ENCODE results near the gene UMAD1.
"Not testable (repeated sequence)": the region's sequence is repeated elsewhere in the genome, so short reads cannot be mapped to it uniquely, and the experiment has no call there.

The UMAD1 gene

DNA sequence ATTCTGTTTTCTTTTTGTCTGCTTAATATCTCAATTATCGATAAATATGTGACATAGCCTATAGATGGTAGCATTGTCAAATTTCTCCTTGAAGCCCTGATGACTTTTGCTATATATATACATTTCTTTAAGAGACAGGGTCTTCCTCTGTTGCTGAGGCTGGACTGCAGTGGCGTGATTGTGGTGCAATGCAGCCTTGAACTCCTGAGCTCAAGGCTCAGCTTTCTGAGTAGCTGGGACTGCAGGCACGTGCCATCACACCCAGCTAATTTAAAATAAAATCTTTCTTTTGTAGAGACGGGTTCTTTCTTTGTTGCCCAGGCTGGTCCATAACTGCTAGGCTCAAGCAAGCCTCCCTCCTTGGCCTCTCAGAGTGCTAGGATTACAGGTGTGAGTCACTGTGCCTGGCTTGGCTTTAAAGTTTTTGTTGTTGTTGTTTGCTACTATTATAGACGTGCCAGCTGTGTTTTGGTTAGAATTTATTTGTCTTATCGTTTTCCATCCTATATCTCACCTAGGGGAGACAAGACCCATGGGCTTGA, 7.0 kb downstream of the UMAD1 start:
- H3K4me3 ChIP-seq: no peak overlapping the region
- H3K36me3 ChIP-seq: peaks cover 0 to 14% (median 5%) of the 10 kb centered on the region in 11 experiments; a peak in 5 of 22 replicates
- H3K27me3 ChIP-seq: no peaks in the 10 kb centered on the region
- H3K9me3 ChIP-seq (replicated peaks in 1 of 11): peaks cover 0 to 12% (median 10%) of the 10 kb centered on the region in 11 experiments; a peak in 13 of 22 replicates
- H4K20me1 ChIP-seq: peaks cover 0 to 4% (median 0%) of the 10 kb centered on the region in 11 experiments; a peak in 1 of 22 replicates
- H3K9ac ChIP-seq: no peak overlapping the region
- no peak overlapping the region for H3K27ac ChIP-seq
- no peak overlapping the region for H3K4me2 ChIP-seq
- no peak for TF ChIP-seq Cebpa-rat (IDR thresholded peaks at IDR 0.05)
- H3K4me1 ChIP-seq: peaks cover 0 to 6% (median 0%) of the 10 kb centered on the region in 10 experiments; a peak in 1 of 20 replicates

DNA sequence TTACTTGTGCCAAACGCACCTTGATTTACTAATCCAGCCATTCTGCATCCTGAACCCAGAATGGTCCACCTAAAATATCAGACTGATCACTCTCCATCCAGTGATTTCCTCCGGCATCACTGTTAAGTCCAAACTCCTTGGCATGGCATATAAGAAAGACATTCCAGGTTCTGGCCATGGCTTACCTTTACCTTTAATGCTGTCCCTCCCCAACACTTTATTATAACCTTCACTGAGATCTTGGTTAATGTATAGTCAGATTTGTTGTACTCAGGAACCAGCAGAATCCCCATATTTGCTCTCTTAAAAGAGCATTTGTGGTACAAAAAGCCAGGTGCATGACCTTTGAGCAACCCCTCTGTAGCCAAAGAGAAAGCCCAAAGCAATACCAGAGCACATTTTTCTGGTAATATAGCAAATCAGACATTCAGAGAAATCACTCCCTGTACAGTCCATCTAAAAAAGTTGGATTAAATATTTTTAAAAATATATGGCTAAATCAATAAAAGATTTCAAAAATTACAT, 10.2 kb downstream of the UMAD1 start:
- Histone ChIP-seq H3K4me1 (no peaks in the 10 kb centered on the region), H3K4me2 (no peak overlapping the region), H3K27me3 (no peaks in the 10 kb centered on the region), H3K4me3 (no peak overlapping the region), H3K36me3 (peaks cover 0 to 8% (median 4%) of the 10 kb centered on the region in 11 experiments; a peak in 4 of 22 replicates), H4K20me1 (peaks cover 0 to 4% (median 0%) of the 10 kb centered on the region in 11 experiments; a peak in 1 of 22 replicates), H3K9me3 (replicated peaks in 1 of 11) (peaks cover 0 to 12% (median 10%) of the 10 kb centered on the region in 11 experiments; a peak in 13 of 22 replicates), H3K27ac (no peak overlapping the region), H3K9ac (no peak overlapping the region)
- no peak for TF ChIP-seq Cebpa-rat (IDR thresholded peaks at IDR 0.05)

DNA sequence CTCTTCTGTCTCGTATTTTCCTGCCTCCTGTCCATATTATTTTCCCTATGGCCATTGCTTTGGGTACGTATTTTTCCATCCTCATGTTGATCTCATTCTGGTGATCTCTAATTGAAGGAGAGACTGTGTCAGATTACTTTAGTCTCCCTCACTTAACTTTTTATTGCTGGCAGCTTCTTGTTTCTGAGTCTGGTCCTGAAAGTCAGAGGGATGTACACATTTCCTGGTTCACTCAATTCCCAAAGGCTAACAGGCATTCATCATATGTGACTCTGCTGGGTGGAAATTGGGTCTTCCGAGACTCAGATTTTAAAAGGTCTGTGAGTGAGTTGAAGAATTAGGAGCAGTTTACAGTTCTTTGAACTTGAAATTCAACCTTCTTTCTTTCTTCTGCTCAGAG, 10.9 kb downstream of the UMAD1 start:
- H3K36me3 ChIP-seq: peaks cover 0 to 4% (median 0%) of the 10 kb centered on the region in 11 experiments; a peak in 1 of 22 replicates
- no peak overlapping the region for H3K27ac ChIP-seq
- no peaks in the 10 kb centered on the region for H3K4me1 ChIP-seq
- peaks cover 3 to 12% (median 8%) of the 10 kb centered on the region in 11 experiments; a peak in 15 of 22 replicates for H3K9me3 ChIP-seq (replicated peaks in 1 of 11)
- no peak for TF ChIP-seq Cebpa-rat (IDR thresholded peaks at IDR 0.05)
- H3K4me2 ChIP-seq: no peak overlapping the region
- peaks cover 0 to 4% (median 0%) of the 10 kb centered on the region in 11 experiments; a peak in 1 of 22 replicates for H4K20me1 ChIP-seq
- no peak overlapping the region for H3K9ac ChIP-seq
- no peaks in the 10 kb centered on the region for H3K27me3 ChIP-seq
- H3K4me3 ChIP-seq: no peak overlapping the region

DNA sequence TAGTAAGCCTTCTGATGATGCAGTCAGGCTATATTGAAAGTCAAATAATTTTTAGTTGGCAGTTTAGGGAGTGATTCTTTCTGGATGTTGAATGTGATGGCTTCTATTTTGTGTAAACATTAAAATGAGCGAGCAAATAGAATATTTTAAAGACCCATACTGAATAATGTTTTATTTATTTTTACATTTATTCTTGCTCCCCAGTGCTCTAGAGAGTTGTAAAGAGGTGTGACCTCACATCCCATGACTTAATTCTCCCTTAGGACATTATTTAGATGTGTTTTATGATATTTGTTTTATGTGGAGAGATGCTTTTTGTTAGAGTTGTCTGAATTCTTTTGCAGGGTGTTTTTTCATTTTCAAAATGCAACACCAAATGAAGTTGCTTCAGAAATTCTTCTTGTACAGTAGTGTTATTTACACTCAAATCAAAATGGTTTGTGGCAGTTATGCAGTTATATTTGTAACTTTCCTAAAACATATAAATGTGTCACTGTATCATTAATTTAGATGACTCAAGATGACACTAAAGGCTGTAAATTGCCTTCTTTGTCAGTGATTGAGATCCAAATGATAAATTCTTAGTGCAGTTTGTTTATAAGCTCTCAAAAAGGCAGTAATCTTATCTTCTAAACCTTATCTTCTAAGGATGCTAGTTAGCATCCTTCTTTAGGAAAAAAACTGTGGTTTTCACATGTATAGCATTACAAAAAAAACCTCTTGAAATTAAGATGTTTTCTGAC, 12.4 kb downstream of the UMAD1 start:
- Histone ChIP-seq H3K4me2 (no peak overlapping the region), H3K36me3 (no peaks in the 10 kb centered on the region; a peak in 1 of 22 replicates), H3K27me3 (no peaks in the 10 kb centered on the region), H3K4me3 (no peak overlapping the region), H4K20me1 (peaks cover 0 to 4% (median 0%) of the 10 kb centered on the region in 11 experiments; a peak in 1 of 22 replicates), H3K9ac (no peak overlapping the region), H3K4me1 (no peaks in the 10 kb centered on the region), H3K27ac (no peak overlapping the region), H3K9me3 (replicated peaks in 1 of 11) (peaks cover 7 to 21% (median 18%) of the 10 kb centered on the region in 11 experiments; a peak in 18 of 22 replicates)
- no peak for TF ChIP-seq Cebpa-rat (IDR thresholded peaks at IDR 0.05)

DNA sequence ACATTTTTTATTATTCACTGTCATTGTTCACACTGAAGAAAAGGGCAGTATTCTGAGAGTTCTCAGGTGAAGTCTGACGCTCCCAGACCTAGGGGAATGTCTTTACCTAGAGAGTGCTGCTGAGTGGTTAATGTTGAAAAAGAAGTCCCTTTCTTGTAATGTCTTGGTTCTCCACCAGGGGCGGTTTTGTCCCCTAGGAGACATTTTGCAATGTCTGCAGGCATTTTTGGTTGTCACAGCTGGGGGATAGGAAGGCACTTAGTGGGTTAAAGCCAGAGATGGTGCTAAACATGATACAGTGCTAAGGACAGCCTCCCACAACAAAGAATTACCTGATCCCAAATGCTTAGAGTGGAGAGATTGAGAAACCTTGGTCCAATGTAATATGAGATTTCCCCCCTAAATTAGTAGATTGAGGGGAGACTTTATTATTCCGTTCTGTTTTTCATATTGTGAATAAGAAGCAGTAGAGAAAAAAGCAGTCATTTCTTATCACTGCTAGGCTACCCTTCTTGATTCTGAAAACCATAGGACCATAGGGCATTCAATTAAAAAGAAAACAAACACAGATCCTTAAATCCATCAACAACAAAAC, 13.1 kb downstream of the UMAD1 start:
- Histone ChIP-seq H3K27me3 (no peaks in the 10 kb centered on the region), H3K4me3 (no peak overlapping the region), H3K27ac (no peak overlapping the region), H3K4me2 (no peak overlapping the region), H3K36me3 (no peaks in the 10 kb centered on the region; a peak in 1 of 22 replicates), H3K9me3 (replicated peaks in 1 of 11) (peaks cover 7 to 27% (median 22%) of the 10 kb centered on the region in 11 experiments; a peak in 19 of 22 replicates), H3K4me1 (no peaks in the 10 kb centered on the region), H4K20me1 (peaks cover 0 to 4% (median 0%) of the 10 kb centered on the region in 11 experiments; a peak in 1 of 22 replicates), H3K9ac (no peak overlapping the region)
- no peak for TF ChIP-seq Cebpa-rat (IDR thresholded peaks at IDR 0.05)

DNA sequence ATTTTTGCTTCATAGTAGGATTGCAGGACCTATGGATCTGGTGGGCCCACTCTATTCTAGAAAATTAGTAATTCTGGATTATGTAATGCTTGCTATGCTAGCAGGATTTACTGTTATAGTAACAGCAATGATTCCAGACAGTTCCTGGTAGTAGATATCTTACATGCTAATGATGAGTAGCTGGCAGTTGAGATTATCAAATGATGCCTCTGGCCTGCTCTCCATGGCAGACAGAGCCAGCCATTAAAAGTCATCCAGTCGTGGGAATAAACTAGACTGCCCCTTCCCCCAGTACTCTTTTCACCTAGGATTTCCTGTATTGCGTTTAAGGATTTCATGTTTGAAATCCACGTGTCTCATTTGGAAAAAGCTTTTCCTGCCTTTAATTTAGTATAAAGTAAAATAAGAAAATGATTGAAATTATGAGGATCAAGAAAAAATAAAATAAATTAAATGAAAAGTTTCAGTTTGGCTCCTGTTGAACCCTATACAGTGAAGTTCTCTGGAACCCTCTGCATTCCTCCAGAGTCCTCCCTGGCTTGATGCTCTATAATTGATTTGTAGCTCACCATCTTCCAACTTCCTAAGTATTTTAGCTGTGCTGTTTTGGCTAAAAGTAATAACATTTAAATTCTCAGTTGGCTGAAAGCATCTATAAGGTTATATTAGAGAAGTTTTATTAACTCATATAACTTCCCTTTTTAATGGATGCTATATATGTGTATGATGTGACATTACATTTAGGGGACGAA, 14.6 kb downstream of the UMAD1 start:
- H3K36me3 ChIP-seq: no peaks in the 10 kb centered on the region; a peak in 1 of 22 replicates
- no peak overlapping the region for H3K4me2 ChIP-seq
- H3K9me3 ChIP-seq (replicated peaks in 1 of 11): peaks cover 20 to 41% (median 35%) of the 10 kb centered on the region in 11 experiments; a peak in 21 of 22 replicates
- no peaks in the 10 kb centered on the region for H3K27me3 ChIP-seq
- H3K9ac ChIP-seq: no peak overlapping the region
- no peaks in the 10 kb centered on the region for H3K4me1 ChIP-seq
- peaks cover 0 to 4% (median 0%) of the 10 kb centered on the region in 11 experiments; a peak in 1 of 22 replicates for H4K20me1 ChIP-seq
- H3K27ac ChIP-seq: no peak overlapping the region
- TF ChIP-seq Cebpa-rat (IDR thresholded peaks at IDR 0.05): no peak
- no peak overlapping the region for H3K4me3 ChIP-seq

DNA sequence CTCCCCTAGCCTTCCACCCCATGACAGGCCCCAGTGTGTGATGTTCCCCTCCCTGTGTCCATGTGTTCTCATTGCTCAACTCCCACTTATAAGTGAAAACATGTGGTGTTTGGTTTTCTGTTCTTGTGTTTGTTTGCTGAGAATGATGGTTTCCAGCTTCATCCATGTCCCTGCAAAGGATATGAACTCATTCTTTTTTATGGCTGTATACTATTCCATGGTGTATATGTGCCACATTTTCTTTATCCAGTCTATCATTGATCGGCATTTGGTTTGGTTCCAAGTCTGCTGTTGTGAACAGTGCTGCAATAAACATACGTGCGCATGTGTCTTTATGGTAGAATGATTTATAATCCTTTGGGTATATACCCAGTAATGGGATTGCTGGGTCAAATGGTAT, 15.9 kb downstream of the UMAD1 start:
- not testable (repeated sequence) for H3K36me3 ChIP-seq, H3K27me3 ChIP-seq, H4K20me1 ChIP-seq, H3K4me1 ChIP-seq, H3K9ac ChIP-seq, H3K4me3 ChIP-seq, H3K27ac ChIP-seq, H3K4me2 ChIP-seq
- peaks cover 25 to 51% (median 39%) of the 10 kb centered on the region in 11 experiments; a peak in 21 of 22 replicates for H3K9me3 ChIP-seq (replicated peaks in 1 of 11)

DNA sequence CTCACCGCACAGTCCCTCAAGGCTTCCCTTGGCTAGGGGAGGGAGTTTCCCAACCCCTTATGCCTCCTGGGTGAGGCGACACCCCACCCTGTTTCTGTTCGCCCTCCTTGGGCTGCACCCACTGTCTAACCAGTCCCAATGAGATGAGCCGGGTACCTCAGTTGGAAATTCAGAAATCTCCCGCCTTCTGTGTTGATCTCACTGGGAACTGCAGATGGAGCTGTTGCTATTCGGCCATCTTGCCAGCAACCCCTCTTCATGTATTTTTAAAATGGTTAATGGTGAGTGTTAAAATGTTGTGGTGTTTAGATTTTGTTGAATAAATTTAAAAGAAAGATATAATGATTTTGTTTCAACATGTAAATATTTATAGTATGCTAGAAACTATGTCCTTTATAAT, 22.0 kb downstream of the UMAD1 start:
- Histone ChIP-seq H3K4me1 (no peaks in the 10 kb centered on the region), H3K27ac (no peak overlapping the region), H3K4me3 (no peak overlapping the region), H3K27me3 (no peaks in the 10 kb centered on the region), H3K4me2 (no peak overlapping the region), H4K20me1 (no peaks in the 10 kb centered on the region), H3K36me3 (no peaks in the 10 kb centered on the region), H3K9ac (no peak overlapping the region), H3K9me3 (replicated peaks in 1 of 11) (peaks cover 19 to 36% (median 26%) of the 10 kb centered on the region in 11 experiments; a peak in 21 of 22 replicates)
- no peak for TF ChIP-seq Cebpa-rat (IDR thresholded peaks at IDR 0.05)

Data from BLaER1 treated with 17β-estradiol and CSF1 and Interleukin-3, amounts not matched to agents 10 nM and 100 nM (cell line).